GM18868 (cell line): ENCODE measurements around the gene USP17L20.
"Not testable (repeated sequence)": the region's sequence is repeated elsewhere in the genome, so short reads cannot be mapped to it uniquely, and the experiment has no call there.

Source experiments
- ATAC-seq: cut with Tn5 transposase; IDR thresholded peaks from one replicate; pipeline ENCODE4 v1.9.1; 2021; ENCODE audit warnings: mild to moderate bottlenecking, moderate library complexity; ENCODE audit not compliant: unreplicated experiment

USP17L20 gene

GRCh38 chr4:9257824-9258223 is at the start of gene USP17L20:
Gene USP17L20 (plus strand): TSS chr4:9258124. CDS start chr4:9258124, 0 bp downstream.
- not testable (repeated sequence) for ATAC-seq

GRCh38 chr4:9210357-9210756 is 47.6 kb upstream of the USP17L20 start, which contains the start of gene USP17L10:
Gene USP17L10 (plus strand): TSS chr4:9210657. CDS start chr4:9210657, 0 bp downstream.
- ATAC-seq: not testable (repeated sequence)

GRCh38 chr4:9214701-9215100 is 43.2 kb upstream of the USP17L20 start:
- not testable (repeated sequence) for ATAC-seq

- ATAC-seq: not testable (repeated sequence)
These were observed 42.8 kb upstream of the USP17L20 start, which contains the start of gene USP17L11 for GRCh38 chr4:9215105-9215504. Gene USP17L11 (plus strand): TSS chr4:9215405. CDS start chr4:9215405, 0 bp downstream.

GRCh38 chr4:9219852-9220251 is 38.1 kb upstream of the USP17L20 start, which contains the start of gene USP17L12:
Gene USP17L12 (plus strand): TSS chr4:9220152. CDS start chr4:9220152, 0 bp downstream.
- ATAC-seq: not testable (repeated sequence)

GRCh38 chr4:9224596-9224995 is 33.3 kb upstream of the USP17L20 start, which contains the start of gene USP17L13:
Gene USP17L13 (plus strand): TSS chr4:9224896. CDS start chr4:9224896, 0 bp downstream.
- not testable (repeated sequence) for ATAC-seq

GRCh38 chr4:9230249-9230648 is 27.7 kb upstream of the USP17L20 start:
- not testable (repeated sequence) for ATAC-seq

- not testable (repeated sequence) for ATAC-seq
These were observed 23.8 kb upstream of the USP17L20 start, which contains the start of gene USP17L15 for GRCh38 chr4:9234085-9234484. Gene USP17L15 (plus strand): TSS chr4:9234385. CDS start chr4:9234385, 0 bp downstream.

- ATAC-seq: not testable (repeated sequence)
These were observed 19.5 kb upstream of the USP17L20 start for GRCh38 chr4:9238461-9238860.

GRCh38 chr4:9243579-9243978 is 14.3 kb upstream of the USP17L20 start, which contains the start of gene USP17L17:
Gene USP17L17 (plus strand): TSS chr4:9243879. CDS start chr4:9243879, 0 bp downstream.
- not testable (repeated sequence) for ATAC-seq

- ATAC-seq: not testable (repeated sequence)
These were observed 9.8 kb upstream of the USP17L20 start, which contains the start of gene USP17L18 for GRCh38 chr4:9247953-9248680. Gene USP17L18 (plus strand): TSS chr4:9248630. CDS start chr4:9248630, 0 bp downstream.

- not testable (repeated sequence) for ATAC-seq
These were observed 4.8 kb upstream of the USP17L20 start, which contains the start of gene USP17L19 for GRCh38 chr4:9253078-9253477. Gene USP17L19 (plus strand): TSS chr4:9253378. CDS start chr4:9253378, 0 bp downstream.

GRCh38 chr4:9262572-9262971 is 4.6 kb downstream of the USP17L20 start, which contains the start of gene USP17L21:
Gene USP17L21 (plus strand): TSS chr4:9262872. CDS start chr4:9262872, 0 bp downstream.
- ATAC-seq: not testable (repeated sequence)

GRCh38 chr4:9267319-9267718 is 9.4 kb downstream of the USP17L20 start, which contains the start of gene USP17L22:
Gene USP17L22 (plus strand): TSS chr4:9267619. CDS start chr4:9267619, 0 bp downstream.
- ATAC-seq: not testable (repeated sequence)

- not testable (repeated sequence) for ATAC-seq
These were observed 13.8 kb downstream of the USP17L20 start for GRCh38 chr4:9271719-9272118.
